HuH-7 (cell line): ENCODE measurements around the gene YLPM1.

Source experiments
- DNase-seq: peaks from one replicate; pipeline ENCODE4 v3.0.0; 2011; ENCODE audit warnings: low spot score

The YLPM1 gene

GRCh38 chr14:74793506-74794155 is 30.5 kb downstream of the YLPM1 start:
- no peak for DNase-seq

GRCh38 chr14:74794947-74795346 is 31.8 kb downstream of the YLPM1 start:
- DNase-seq: no peak

GRCh38 chr14:74799765-74800164 is 36.6 kb downstream of the YLPM1 start:
- no peak for DNase-seq

GRCh38 chr14:74800780-74801179 is 37.7 kb downstream of the YLPM1 start:
- DNase-seq: no peak

GRCh38 chr14:74801396-74801795 is 38.3 kb downstream of the YLPM1 start:
- no peak for DNase-seq

GRCh38 chr14:74804219-74804825 is 41.2 kb downstream of the YLPM1 start:
- peak; percentile 12 for DNase-seq

- no peak for DNase-seq
These were observed 44.9 kb downstream of the YLPM1 start for GRCh38 chr14:74807853-74808545.

- DNase-seq: no peak
These were observed 53.0 kb downstream of the YLPM1 start for GRCh38 chr14:74816124-74816523.

GRCh38 chr14:74820288-74820687 is 57.2 kb downstream of the YLPM1 start:
- no peak for DNase-seq

GRCh38 chr14:74821267-74821915 is 58.3 kb downstream of the YLPM1 start:
- no peak for DNase-seq

GRCh38 chr14:74824997-74825396 is 61.9 kb downstream of the YLPM1 start:
- DNase-seq: no peak

GRCh38 chr14:74826574-74826973 is 63.5 kb downstream of the YLPM1 start:
- no peak for DNase-seq

- DNase-seq: no peak
These were observed 66.1 kb downstream of the YLPM1 start for GRCh38 chr14:74829251-74829650.

GRCh38 chr14:74832849-74833248 is 69.7 kb downstream of the YLPM1 start:
- DNase-seq: no peak

- DNase-seq: no peak
These were observed 71.7 kb downstream of the YLPM1 start for GRCh38 chr14:74834692-74835392.

GRCh38 chr14:74835645-74836250 is 72.6 kb downstream of the YLPM1 start:
- DNase-seq: no peak

GRCh38 chr14:74836251-74836960 is 73.3 kb downstream of the YLPM1 start:
- DNase-seq: no peak

GRCh38 chr14:74838166-74838565 is 75.0 kb downstream of the YLPM1 start:
- no peak for DNase-seq

GRCh38 chr14:74840603-74841030 is 77.5 kb downstream of the YLPM1 start:
- no peak for DNase-seq

GRCh38 chr14:74841230-74842207 is 78.4 kb downstream of the YLPM1 start:
- DNase-seq: no peak
